HG03520 (cell line): ENCODE measurements around the gene DCAF10.
"Not testable (repeated sequence)": the region's sequence is repeated elsewhere in the genome, so short reads cannot be mapped to it uniquely, and the experiment has no call there.

Experiments used
- ATAC-seq: cut with Tn5 transposase; IDR thresholded peaks from one replicate; pipeline ENCODE4 v1.9.1; 2021; ENCODE audit warnings: mild to moderate bottlenecking, moderate library complexity; ENCODE audit not compliant: unreplicated experiment

The DCAF10 gene, protein sequence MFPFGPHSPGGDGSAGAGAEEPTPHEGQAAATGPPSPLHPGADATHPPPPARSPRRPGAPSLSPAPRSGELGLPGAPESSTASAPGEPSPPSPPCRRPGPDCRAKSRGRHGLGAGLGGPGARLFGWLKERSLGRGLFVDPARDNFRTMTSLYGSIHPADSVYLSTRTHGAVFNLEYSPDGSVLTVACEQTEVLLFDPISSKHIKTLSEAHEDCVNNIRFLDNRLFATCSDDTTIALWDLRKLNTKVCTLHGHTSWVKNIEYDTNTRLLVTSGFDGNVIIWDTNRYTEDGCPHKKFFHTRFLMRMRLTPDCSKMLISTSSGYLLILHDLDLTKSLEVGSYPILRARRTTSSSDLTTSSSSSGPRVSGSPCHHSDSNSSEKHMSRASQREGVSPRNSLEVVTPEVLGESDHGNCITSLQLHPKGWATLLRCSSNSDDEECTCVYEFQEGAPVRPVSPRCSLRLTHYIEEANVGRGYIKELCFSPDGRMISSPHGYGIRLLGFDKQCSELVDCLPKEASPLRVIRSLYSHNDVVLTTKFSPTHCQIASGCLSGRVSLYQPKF

DNA sequence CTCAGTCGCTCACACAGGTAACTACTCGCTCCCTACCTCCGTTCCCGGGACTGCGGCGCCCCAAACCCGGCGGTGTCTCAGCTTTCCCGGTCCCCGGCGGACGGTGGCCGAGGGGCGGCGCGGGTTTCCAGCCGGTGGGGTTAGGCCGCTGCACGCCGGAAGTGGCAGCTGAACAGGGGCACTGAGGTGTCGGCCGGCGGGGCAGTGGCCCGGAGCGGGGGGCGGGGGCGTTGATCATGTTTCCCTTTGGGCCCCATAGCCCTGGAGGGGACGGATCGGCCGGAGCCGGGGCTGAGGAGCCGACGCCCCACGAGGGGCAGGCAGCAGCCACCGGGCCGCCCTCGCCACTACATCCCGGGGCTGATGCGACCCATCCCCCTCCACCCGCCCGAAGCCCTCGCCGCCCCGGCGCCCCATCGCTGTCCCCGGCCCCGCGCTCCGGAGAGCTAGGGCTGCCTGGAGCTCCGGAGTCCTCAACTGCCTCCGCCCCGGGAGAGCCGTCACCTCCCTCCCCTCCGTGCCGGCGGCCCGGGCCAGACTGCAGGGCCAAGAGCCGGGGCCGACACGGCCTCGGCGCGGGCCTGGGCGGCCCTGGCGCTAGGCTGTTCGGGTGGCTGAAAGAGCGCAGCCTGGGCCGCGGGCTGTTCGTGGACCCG lies at the start of gene DCAF10:
Gene DCAF10, plus strand, starts transcription at position 167 of the 656 bp plus-strand sequence. Its CDS starts 70 bp downstream, at position 237.
- peak; percentile 68 for ATAC-seq

DNA sequence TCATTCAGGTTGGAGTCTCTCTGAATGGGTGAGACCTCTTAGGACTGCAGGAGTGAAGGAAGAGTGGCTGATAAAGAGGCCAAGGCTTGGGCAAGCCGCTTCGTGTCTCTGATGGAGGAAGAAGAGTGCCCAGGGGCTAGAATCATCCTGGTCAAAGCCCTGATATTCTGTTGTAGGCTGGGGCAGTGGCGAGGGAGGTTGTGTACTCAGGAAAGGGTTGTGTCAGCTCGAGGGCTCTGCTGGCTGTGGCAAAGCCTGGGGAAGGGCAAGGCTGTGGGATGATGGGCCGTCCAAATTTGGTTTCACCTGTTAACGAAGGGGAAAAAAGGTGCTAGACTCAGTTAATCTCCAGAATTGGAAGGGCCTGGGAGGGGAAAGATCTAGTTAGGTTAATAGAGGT lies 49.4 kb upstream of the DCAF10 start:
- no peak for ATAC-seq

DNA sequence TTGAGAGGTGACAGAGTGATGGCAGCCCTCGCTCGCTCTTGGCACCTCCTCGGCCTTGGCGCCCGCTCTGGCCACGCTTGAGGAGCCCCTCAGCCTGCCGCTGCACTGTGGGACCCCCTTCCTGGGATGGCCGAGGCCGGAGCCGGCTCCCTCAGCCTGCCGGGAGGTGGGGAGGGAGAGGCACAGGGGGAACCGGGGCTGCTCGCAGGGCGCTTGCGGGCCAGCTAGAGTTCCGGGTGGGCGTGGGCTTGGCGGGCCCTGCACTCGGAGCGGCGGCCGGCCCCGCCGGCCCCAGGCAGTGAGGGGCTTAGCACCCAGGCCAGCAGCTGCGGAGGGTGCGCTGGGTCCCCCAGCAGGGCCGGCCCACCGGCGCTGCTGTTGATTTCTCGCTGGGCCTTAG lies 48.9 kb upstream of the DCAF10 start:
- ATAC-seq = not testable (repeated sequence)

DNA sequence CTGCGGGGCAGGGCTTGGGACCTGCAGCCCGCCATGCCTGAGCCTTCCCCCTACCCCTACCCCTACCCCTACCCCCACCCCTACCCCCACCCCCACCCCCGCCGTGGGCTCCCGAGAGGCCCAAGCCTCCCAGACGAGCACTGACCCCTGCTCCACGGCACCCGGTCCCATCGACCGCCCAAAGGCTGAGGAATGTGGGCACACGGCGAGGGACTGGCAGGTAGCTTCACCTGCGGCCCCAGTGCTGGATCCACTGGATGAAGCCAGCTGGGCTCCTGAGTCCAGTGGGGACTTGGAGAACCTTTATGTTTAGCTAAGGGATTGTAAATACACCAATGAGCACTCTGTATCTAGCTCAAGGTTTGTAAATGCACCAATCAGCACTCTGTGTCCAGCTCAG lies 48.5 kb upstream of the DCAF10 start:
- not testable (repeated sequence) for ATAC-seq

DNA sequence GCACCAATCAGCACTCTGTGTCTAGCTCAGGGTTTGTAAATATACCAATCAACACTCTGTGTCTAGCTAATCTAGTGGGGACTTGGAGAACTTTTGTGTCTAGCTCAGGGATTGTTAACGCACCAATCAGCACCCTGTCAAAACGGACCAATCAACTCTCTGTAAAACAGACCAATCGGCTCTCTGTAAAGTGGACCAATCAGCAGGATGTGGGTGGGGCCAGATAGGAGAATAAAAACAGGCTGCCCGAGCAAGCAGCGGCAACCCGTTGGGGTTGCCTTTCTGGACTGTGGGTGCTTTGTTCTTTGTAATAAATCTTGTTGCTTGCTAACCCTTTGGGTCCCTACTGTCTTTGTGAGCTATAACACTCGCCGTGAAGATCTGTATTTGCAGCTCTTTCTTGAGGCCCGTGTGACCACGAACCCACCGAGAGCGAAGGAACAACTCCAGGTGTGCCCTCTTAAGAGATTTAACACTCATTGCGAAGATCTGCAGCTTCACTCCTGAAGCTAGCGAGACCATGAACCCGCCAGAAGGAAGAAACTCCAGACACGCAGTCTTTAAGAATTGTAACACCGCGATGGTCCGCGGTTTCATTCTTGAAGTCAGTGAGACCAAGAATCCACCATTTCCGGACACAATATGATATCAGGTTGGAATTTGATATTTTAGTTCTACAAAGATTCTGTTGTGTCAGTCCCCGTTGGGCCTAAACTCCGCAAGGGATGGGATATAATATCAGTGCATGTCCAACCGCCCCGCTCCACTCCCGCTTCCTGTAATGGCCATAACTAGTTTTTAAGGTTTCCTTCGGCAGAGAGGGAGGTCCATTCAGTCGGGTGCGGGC lies 47.7 kb upstream of the DCAF10 start:
- ATAC-seq = no peak

DNA sequence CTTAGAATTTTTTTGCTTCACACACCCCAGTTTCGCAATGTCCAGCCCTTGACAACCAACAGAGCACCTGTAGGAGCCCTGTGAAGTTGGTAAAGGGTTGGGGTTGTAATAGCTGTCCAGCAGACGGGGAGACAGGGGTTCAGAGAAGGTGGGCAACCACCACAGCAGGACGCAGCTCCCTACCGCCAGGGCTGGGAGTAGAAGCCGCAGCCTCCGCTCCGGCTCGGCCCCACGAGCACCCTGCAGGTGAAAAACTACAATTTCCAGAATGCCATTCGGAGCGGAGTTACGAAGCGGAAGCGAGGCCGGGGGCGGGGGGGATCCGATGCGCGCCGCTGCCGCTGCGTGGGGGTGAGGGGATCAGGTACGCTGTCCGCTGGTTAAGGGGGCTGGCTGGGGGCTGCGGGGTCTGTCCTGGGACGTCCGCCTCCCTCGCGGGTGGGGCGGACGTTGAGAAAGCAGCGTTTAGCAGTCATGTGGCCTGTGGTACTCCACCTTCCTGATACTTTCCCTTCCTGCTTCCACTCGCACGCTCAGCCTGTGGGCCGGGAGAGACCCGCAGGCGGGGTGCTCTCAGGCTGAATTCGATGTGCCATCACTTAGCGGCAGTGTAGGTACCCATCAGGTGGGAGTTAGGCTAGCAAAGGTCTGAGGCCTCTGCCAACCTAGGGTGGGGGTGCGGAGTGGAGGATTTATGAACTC lies 47.0 kb upstream of the DCAF10 start, which contains the start of gene TRMT10B:
Gene TRMT10B, plus strand, starts transcription at position 317 of the 702 bp plus-strand sequence. CDS start 8,127 bp downstream, outside the sequence.
- peak; percentile 67 for ATAC-seq

DNA sequence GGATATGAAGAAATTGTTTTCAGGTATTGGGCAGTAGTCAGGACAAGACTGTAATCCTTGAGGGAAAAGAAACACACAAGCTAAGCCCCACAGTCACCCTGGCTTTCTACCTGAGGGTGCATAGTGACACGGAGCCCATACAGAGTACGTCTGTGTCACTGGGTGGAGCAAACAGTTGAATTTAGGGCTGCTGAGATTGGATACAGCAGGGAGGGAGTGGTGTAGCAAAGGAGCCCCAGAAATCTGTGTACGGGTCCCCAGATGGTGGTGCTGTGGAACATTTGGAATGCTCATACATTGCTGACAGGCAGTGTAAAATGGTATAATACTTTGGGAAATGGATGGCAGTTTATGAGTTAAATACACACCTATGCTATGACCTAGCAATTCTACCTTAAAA lies 41.9 kb upstream of the DCAF10 start:
- no peak for ATAC-seq

DNA sequence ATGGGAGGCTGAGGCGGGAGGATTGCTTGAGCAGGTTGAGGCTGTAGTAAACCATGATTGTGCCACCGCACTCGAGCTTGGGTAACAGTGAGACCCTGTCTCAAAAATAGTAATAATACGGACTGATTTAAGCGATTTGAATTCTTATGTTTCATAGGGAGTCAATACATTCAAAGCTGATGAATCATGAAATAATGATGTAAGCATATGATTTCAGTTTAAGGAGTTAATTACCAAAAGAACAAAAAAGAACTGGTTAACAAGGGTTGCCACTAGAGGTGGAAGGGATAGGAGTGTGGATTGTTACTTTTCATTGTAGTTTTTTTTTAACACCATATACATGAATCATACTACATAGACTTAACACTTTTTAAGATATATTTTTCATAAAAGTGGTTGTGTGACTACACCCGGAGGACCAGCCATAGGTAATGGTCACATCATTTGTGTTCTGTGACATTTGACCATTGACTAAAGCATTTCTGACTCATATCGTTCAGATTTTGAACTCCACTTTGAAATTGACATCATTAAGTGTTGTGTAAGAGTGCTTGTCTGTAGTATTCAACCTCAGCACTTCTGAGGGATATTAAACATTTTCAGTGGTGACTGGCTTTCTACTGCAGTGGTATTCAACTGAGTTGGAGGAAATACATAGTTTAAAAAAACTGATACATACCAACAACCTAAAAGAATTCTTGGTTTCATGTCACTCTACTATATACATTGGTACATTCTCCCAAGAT lies 40.0 kb upstream of the DCAF10 start:
- no peak for ATAC-seq

DNA sequence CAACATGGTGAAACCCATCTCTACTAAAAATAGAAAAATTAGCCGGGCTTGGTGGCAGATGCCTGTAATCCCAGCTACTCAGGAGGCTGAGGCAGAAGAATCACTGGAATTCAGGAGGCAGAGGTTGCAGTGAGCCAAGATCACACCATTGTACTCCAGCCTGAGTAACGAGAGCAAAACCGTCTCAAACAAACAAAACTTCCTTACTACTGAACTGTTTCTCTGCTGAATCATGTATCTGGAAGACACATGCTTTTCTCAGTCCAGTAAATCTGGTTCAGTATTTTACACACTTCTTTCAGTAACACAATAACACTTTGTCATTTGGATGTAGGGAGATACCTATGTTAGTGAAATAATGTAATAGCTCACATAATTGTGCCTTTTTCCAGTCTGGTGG lies 39.1 kb upstream of the DCAF10 start:
- no peak for ATAC-seq

DNA sequence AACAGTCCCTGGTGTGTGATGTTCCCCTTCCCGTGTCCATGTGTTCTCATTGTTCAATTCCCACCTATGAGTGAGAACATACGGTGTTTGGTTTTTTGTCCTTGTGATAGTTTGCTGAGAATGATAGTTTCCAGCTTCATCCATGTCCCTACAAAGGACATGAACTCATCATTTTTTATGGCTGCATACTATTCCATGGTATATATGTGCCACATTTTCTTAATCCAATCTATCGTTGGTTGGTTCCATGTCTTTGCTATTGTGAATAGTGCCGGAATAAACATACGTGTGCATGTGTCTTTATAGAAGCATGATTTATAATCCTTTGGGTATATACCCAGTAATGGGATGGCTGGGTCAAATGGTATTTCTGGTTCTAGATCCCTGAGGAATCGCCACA lies 35.3 kb upstream of the DCAF10 start:
- ATAC-seq = not testable (repeated sequence)

DNA sequence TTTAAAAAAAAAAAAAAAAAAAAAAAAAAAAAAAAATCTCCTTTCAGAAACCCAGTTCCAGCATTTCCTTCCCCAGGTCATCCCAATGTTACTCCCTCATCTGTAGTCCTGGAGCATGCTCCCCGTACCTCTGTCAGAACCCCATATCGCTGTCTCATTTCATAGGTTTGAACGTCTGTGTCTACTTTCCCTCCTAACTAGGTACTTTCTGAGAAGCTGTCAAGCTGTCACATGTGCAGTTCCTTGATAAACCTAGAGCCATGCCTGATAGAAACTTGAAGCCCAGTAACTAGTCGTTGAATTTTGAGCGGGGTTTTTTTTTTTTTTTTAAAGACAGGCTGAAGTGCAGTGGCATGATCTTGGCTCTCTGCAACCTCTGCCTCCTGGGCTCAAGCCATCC lies 31.3 kb upstream of the DCAF10 start:
- ATAC-seq = no peak

DNA sequence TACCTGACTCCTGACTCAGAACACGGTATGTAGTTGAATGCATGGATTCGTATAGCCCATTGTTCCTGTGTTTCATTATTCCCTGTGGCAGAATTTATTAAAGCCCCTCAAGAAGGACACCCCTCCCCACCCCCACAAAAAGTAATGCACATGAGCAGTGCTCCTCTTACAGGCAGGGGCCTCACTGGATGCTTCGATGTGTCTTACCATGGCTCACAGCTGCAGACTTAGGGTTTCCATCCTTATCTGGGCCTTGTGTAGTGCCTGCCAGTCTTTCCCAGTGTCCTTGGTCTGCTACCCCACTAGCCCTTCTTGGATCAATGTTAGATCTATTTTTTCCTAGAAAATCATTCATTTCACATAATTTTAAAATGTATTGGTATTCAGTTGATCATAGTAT lies 30.6 kb upstream of the DCAF10 start:
- ATAC-seq = no peak

DNA sequence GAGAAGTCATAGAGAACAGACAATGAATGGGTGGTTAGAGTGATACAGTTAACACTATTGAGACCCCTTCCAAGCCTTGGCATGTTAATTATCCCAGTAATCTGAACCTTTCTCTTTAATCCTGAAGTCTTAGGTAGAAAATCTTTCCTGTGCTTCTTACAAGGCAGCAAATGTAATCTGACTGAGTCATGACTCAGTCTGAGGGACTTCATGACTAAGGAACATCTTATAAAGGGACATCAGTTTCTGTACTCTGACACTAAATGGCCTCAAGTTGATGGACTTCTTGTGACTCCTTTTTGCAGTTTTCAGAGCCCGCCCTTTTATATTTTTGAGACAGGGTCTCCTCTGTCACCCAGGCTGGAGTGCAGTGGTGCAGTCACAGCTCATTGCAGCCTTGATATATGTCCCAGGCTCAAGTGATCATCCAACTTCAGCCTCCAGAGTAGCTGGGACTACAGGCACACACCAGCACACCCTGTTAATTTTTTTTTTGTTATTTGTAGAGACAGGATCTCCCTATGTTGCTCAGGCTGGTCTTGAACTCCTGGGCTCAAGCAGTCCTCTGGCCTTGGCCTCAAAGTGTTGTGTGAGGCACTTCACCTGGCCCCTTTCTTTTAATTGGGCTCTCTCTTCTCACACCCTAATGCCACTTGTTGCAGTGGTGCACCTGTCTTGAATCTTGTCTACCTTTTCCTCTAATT lies 25.2 kb upstream of the DCAF10 start:
- no peak for ATAC-seq

DNA sequence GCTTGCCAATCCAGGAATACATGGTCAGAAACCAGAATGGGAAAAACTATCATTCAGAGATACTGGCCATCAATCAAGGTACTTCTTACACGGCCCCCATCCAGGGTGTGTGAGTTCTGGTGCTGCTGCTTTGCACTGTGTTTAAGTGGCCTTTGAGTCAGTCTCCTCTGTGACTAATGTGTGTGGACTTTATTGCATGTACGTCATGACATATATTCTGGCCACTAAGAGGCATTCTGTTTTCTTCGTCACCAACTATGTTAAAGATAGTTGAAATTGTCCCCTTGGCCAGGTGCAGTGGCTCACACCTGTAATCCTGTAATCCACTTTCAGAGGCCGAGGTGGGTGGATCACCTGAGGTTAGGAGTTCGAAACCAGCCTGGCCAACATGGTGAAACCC lies 24.3 kb upstream of the DCAF10 start:
- ATAC-seq = no peak

DNA sequence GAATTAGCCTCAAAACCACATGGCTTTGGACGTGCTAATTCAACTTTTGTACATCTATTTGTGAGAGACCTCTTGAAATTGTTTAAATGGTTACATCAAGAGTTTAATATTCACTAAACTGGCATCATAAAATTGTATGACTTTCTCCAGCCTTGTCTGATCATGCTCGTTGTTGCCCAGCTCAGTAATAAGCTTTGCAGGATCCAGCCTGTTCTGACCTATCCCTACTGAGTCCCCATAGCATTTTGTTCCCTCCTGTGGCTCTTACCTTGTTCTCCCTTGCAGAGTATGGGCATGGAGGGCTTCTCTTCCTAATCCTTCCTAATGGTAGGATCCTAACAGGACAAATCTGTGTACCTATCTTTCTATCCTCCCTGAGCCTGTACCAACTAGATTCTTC lies 22.1 kb upstream of the DCAF10 start:
- ATAC-seq = no peak

DNA sequence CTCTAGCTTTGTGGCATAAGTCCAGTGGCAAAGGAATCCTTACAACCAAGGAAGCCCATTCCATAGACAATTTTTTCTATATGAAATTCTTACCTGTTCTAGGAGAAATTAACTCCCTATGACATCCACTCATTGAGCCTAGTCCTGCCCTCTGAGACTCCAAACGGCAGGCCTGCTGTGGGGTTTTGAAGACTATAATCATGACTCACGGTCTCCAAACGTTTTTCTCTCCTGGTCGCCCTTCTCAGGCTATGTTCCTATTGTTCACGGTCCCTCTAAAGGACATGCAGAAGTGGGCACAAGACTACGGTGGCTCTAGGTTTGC lies 16.3 kb upstream of the DCAF10 start:
- no peak for ATAC-seq

DNA sequence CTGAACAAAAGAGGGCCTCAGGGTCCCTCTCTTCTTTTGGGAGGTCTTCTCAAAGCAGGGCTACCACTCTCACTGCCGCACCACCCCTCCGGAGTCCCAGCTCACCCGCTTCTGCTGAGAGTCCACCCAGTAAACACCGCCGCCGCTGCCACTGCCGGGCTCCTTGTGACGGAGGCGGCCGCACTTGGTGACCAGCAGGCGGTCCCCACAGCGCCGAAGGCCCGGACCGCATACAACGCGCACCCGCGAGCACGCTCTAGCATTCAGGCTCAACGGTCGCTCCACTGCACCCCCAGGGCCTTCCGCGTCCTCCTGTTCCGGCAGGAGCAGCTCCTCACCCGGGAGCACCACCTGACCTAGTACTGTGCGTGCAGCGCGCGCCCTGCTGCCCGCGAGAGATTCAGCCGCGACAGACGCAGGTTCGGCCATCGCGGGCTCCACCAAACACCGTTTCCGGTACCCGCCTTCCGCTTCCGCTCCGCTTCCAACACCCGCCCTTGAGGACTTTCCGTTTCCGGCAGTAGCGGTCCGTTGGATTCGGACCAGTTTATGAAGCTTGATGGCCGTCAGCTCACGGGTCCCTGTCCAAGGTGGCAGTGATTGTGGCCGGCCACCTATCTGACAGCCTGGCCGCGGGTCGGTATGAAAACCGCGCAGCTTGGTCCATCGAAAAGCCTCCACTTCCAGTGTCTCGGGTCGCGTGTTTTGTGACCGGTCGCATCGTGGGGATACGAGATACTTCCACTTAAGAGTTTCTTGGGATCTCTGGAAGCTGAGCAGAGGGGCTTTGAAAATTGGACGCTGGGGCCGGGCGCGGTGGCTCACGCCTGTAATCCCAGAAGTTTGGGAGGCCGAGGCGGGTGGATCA lies 15.7 kb upstream of the DCAF10 start, which contains the start of gene EXOSC3:
Gene EXOSC3, minus strand, starts transcription at position 449 of the 868 bp plus-strand sequence. Its CDS starts 20 bp downstream, at position 429.
- ATAC-seq = peak; percentile 88

DNA sequence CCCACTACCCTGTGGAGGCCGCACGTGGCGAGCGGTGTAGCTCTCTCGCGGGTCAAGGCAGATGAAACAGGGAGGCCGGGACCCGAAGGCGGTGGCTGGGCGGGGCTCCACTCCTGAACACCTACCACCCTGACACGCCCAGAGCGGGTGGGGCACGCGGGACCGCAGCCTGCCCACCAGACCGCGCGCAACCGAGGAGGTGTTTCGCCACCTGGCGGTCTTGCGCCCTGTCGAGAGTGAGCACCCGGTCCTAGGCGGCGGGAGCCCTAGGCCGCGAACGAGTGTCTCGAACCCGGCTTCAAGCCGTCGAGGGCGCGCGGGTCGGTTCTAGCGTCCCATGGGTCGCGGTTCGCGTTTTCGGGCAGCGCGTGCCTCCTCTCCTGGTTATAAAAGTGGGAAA lies 13.5 kb upstream of the DCAF10 start:
- no peak for ATAC-seq
